Adrenal gland (tissue), 5 donors: Measurements from ENCODE around the gene TSGA10.

Experiments used
- POLR2A ChIP-seq, 2 donors: fragments of 450-650 bp; IDR thresholded peaks; one replicate each; pipeline ENCODE4 v1.6.1; 2017; ENCODE audit warnings: antibody characterized with exemption in 2 of 2, mild to moderate bottlenecking in 2 of 2, moderate library complexity in 1 of 2
- TF ChIP-seq, protein P1 (sequence below), 6 experiments: fragments of 450-650 bp in 4 of 6; fragments of 200-600 bp in 2 of 6; sonication (generic) in 1 of 6; IDR thresholded peaks; 1 replicate in 5 of 6; 2 replicates in 1 of 6; pipeline versions ENCODE4 v1.5.1 to v1.8.0; 2016 to 2021; ENCODE audit warnings: antibody characterized with exemption in 6 of 6, mild to moderate bottlenecking in 2 of 6, moderate library complexity in 1 of 6
- donor health status: DM: no; HTN: no; CAD: no.

DNA sequence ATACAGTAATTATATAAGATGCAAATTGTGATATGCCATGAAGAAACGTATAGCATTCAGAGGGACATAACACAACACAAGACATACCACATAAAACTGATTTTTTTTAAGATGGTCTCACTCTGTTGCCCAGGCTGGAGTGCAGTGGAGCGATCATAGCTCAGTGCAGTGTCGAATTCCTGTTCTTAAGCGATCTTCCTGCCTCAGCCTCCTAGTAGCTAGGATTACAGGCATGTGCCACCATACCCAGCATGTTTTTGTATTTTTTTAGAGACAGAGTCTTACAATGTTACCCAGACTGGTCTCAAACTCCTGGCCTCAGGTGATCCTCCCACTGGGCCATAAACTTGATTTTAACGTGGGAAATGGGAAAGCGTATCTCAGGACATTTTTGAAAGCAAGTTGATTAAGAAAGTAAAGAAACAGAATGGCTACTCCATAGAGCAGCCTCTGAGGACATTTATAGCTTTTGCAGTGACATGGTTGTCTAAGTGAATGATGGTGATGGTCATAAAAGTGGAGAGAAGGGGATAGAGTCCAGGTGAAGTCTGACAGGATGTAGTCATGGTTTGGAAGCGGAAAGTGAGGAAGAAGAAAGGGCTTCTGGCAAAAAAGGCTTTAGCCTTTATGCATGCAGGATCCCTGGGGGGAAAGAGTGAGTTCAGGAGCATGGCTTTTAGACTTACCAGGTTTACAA, 2.4 kb downstream of the TSGA10 start:
- no peak for TF ChIP-seq POLR2A (IDR thresholded peaks at IDR 0.05)
- TF ChIP-seq, protein P1, sequence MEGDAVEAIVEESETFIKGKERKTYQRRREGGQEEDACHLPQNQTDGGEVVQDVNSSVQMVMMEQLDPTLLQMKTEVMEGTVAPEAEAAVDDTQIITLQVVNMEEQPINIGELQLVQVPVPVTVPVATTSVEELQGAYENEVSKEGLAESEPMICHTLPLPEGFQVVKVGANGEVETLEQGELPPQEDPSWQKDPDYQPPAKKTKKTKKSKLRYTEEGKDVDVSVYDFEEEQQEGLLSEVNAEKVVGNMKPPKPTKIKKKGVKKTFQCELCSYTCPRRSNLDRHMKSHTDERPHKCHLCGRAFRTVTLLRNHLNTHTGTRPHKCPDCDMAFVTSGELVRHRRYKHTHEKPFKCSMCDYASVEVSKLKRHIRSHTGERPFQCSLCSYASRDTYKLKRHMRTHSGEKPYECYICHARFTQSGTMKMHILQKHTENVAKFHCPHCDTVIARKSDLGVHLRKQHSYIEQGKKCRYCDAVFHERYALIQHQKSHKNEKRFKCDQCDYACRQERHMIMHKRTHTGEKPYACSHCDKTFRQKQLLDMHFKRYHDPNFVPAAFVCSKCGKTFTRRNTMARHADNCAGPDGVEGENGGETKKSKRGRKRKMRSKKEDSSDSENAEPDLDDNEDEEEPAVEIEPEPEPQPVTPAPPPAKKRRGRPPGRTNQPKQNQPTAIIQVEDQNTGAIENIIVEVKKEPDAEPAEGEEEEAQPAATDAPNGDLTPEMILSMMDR (IDR thresholded peaks at IDR 0.05): no peak
